ENCODE measurements around the gene PSMA7. TPM values are rescaled to one million over a fixed set of nuclear protein-coding genes. Genes with fewer than 3 reads are reported as not detected.

The PSMA7 gene
- polyA plus RNA-seq, 1 of the 3 experiments (the other 2 are of a cell fraction) = 801 TPM

GRCh38 chr20:62172666-62173065 is 29.5 kb upstream of the PSMA7 start:
- H2AFZ ChIP-seq (ENCODE audit: low read depth) = no peak overlapping the region
- no peak overlapping the region for H3K4me3 ChIP-seq (ENCODE audit: low read depth in 2 of 2, low read length in 1 of 2)
- H3K9me3 ChIP-seq = no peaks in the 10 kb centered on the region
- peaks cover 0 to 11% of the 10 kb centered on the region in 2 experiments; a peak in 1 of 4 replicates for H3K4me1 ChIP-seq (ENCODE audit: control insufficient read depth in 1 of 2, insufficient read depth in 2 of 2, low read depth in 1 of 2, low read length in 1 of 2)
- no peaks in the 10 kb centered on the region for H3K27me3 ChIP-seq (ENCODE audit: insufficient read depth)
- no peaks in the 10 kb centered on the region for H3K9me2 ChIP-seq
- ChIA-PET CTCF (interaction anchor here (1.0 kb wide), 1 partner anchor 16 kb away, joined by 5 read pairs; no protein-coding TSS in a partner anchor), POLR2A (interaction anchor here (0.6 kb wide), 1 partner anchor 25 kb away, joined by 3 read pairs; no protein-coding TSS in a partner anchor)
- H3K4me2 ChIP-seq = no peak overlapping the region
- no peaks in the 10 kb centered on the region for H4K20me1 ChIP-seq (ENCODE audit: insufficient read depth)
- H3K27ac ChIP-seq (ENCODE audit: low read depth in 2 of 2, low read length in 1 of 2) = no peak overlapping the region
- H3K79me2 ChIP-seq (ENCODE audit: insufficient read depth) = no peaks in the 10 kb centered on the region
- 95% methylated on average over 15 of the region's 18 CpGs for WGBS (ENCODE audit: low lambda C conversion rate)
- H3K36me3 ChIP-seq (replicated peaks in 1 of 2; ENCODE audit: control insufficient read depth in 1 of 2, insufficient read depth in 2 of 2, low read length in 1 of 2) = peaks cover 9 to 22% of the 10 kb centered on the region in 2 experiments
- H3K9ac ChIP-seq = no peak overlapping the region
- H3F3A ChIP-seq (replicated peaks; ENCODE audit: insufficient read depth) = no peaks in the 10 kb centered on the region
- no peak for DNase-seq
- TF ChIP-seq EP300 (IDR thresholded peaks at IDR 0.05; ENCODE audit: borderline replicate concordance in 1 of 2, low read depth in 1 of 2, low read length in 1 of 2) (no peak), TCF12 (IDR thresholded peaks at IDR 0.05) (no peak), FOXM1 (IDR thresholded peaks at IDR 0.05; ENCODE audit: low read depth) (no peak), USF1 (IDR thresholded peaks at IDR 0.05; ENCODE audit: borderline replicate concordance, low read depth) (no peak), CHD2 (IDR thresholded peaks at IDR 0.05; ENCODE audit: low read length, partially characterized antibody) (no peak), FOSL2 (IDR thresholded peaks at IDR 0.05; ENCODE audit: borderline replicate concordance, low read depth) (no peak), EZH2phosphoT487 (IDR thresholded peaks at IDR 0.05; ENCODE audit: borderline replicate concordance, low read depth) (no peak), YY1 (IDR thresholded peaks at IDR 0.05; ENCODE audit: low read depth) (no peak), SIN3A (IDR thresholded peaks at IDR 0.05; ENCODE audit: borderline replicate concordance, low read depth, low read length) (no peak), MXI1 (IDR thresholded peaks at IDR 0.05; ENCODE audit: low read depth, low read length) (no peak)

DNA sequence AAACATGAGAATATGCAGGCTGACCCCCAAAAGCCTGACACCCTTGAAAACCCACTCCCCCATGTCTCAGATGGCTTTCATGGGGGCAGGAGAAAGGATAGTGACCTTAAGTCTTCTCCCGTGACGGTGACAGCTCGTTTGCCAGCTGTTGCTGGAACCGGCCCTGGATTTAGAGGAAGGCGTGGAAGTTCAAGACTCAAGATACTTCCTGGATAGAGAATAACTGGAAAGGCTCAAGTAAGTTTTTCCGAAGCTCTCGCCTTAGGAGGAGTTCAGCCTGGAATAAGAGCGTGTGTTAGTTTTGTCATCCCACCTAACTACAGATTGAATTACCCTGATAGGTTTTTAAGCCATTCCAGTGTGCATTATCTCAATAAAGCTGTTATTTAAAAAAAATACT is 28.1 kb upstream of the PSMA7 start:
- no peaks in the 10 kb centered on the region for H3K9me2 ChIP-seq
- H3K27ac ChIP-seq (ENCODE audit: low read depth in 2 of 2, low read length in 1 of 2) = no peak overlapping the region
- no peaks in the 10 kb centered on the region for H3K9me3 ChIP-seq
- no peaks in the 10 kb centered on the region for H3K79me2 ChIP-seq (ENCODE audit: insufficient read depth)
- H3K27me3 ChIP-seq (ENCODE audit: insufficient read depth) = no peaks in the 10 kb centered on the region
- POLR2A ChIA-PET = no interaction called here
- CTCF ChIA-PET = interaction anchor here (1.4 kb wide), 1 partner anchor 15 kb away, joined by 3 read pairs; no protein-coding TSS in a partner anchor
- DNase-seq = no peak
- H3K4me1 ChIP-seq (ENCODE audit: control insufficient read depth in 1 of 2, insufficient read depth in 2 of 2, low read depth in 1 of 2, low read length in 1 of 2) = no peaks in the 10 kb centered on the region
- peaks cover 9 to 27% of the 10 kb centered on the region in 2 experiments for H3K36me3 ChIP-seq (replicated peaks in 1 of 2; ENCODE audit: control insufficient read depth in 1 of 2, insufficient read depth in 2 of 2, low read length in 1 of 2)
- no peaks in the 10 kb centered on the region for H3F3A ChIP-seq (replicated peaks; ENCODE audit: insufficient read depth)
- H4K20me1 ChIP-seq (ENCODE audit: insufficient read depth) = no peaks in the 10 kb centered on the region
- H3K4me3 ChIP-seq (ENCODE audit: low read depth in 2 of 2, low read length in 1 of 2) = no peak overlapping the region
- H3K4me2 ChIP-seq = no peak overlapping the region
- WGBS (ENCODE audit: low lambda C conversion rate) = 94% methylated on average over 8 of the region's 8 CpGs
- H3K9ac ChIP-seq = no peak overlapping the region
- no peak overlapping the region for H2AFZ ChIP-seq (ENCODE audit: low read depth)
- TF ChIP-seq EP300 (IDR thresholded peaks at IDR 0.05; ENCODE audit: borderline replicate concordance in 1 of 2, low read depth in 1 of 2, low read length in 1 of 2) (no peak), NRF1 (IDR thresholded peaks at IDR 0.05; ENCODE audit: low read depth, low read length) (no peak), ELF1 (IDR thresholded peaks at IDR 0.05) (no peak), PBX3 (IDR thresholded peaks at IDR 0.05) (no peak), REST (IDR thresholded peaks at IDR 0.05; ENCODE audit: low read depth, low read length) (no peak), MEF2A (IDR thresholded peaks at IDR 0.05; ENCODE audit: borderline replicate concordance, low read depth) (no peak), TEAD4 (IDR thresholded peaks at IDR 0.05; ENCODE audit: borderline replicate concordance, insufficient read depth) (no peak), FOSL2 (IDR thresholded peaks at IDR 0.05; ENCODE audit: borderline replicate concordance, low read depth) (no peak), GABPA (IDR thresholded peaks at IDR 0.05; ENCODE audit: low read depth) (no peak), SMC3 (IDR thresholded peaks at IDR 0.05; ENCODE audit: low read depth, low read length) (no peak), FOXM1 (IDR thresholded peaks at IDR 0.05; ENCODE audit: low read depth) (no peak), TAF1 (IDR thresholded peaks at IDR 0.05; ENCODE audit: borderline replicate concordance, low read depth, low read length) (no peak)
- TF ChIP-seq, protein P1, sequence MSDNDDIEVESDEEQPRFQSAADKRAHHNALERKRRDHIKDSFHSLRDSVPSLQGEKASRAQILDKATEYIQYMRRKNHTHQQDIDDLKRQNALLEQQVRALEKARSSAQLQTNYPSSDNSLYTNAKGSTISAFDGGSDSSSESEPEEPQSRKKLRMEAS (IDR thresholded peaks at IDR 0.05; ENCODE audit: low read depth) = no peak
- TF ChIP-seq, protein P2, sequence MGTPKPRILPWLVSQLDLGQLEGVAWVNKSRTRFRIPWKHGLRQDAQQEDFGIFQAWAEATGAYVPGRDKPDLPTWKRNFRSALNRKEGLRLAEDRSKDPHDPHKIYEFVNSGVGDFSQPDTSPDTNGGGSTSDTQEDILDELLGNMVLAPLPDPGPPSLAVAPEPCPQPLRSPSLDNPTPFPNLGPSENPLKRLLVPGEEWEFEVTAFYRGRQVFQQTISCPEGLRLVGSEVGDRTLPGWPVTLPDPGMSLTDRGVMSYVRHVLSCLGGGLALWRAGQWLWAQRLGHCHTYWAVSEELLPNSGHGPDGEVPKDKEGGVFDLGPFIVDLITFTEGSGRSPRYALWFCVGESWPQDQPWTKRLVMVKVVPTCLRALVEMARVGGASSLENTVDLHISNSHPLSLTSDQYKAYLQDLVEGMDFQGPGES (IDR thresholded peaks at IDR 0.05; ENCODE audit: low read depth, low read length) = no peak
